HUES64 (cell line): ENCODE data around the gene EFS.

ENCODE experiments used
- H3K27ac ChIP-seq: 2 replicates; pipeline ENCODE4 v1.7.0; 2013; ENCODE audit warnings: low read depth, low read length, inconsistent platforms
- H3K27me3 ChIP-seq: 2 replicates; pipeline ENCODE4 v1.6.1; 2013; ENCODE audit warnings: mild to moderate bottlenecking, low read length; ENCODE audit not compliant: insufficient read depth
- H3K36me3 ChIP-seq: 2 replicates; pipeline ENCODE4 v1.6.1; 2013; ENCODE audit warnings: mild to moderate bottlenecking, low read length; ENCODE audit not compliant: insufficient read depth
- H3K4me1 ChIP-seq: 2 replicates; pipeline ENCODE4 v1.6.1; 2013; ENCODE audit warnings: mild to moderate bottlenecking, low read length, moderate library complexity; ENCODE audit not compliant: insufficient read depth
- H3K4me3 ChIP-seq: 2 replicates; pipeline ENCODE4 v1.5.1; 2013; ENCODE audit warnings: mild to moderate bottlenecking, low read length, moderate library complexity
- H3K9ac ChIP-seq: 2 replicates; pipeline ENCODE4 v1.6.1; 2013; ENCODE audit warnings: mild to moderate bottlenecking, low read depth, low read length
- H3K9me3 ChIP-seq: 2 replicates; pipeline ENCODE4 v1.6.1; 2013; ENCODE audit warnings: low read depth, low read length; ENCODE audit not compliant: insufficient read depth
- WGBS: fragments of 150-250, 120-280 bp; methylation state at CpG from one replicate; pipeline ENCODE4 v1.1.7; 2013; ENCODE audit warnings: missing lambda C conversion rate; 5-methylcytosine and 5-hydroxymethylcytosine counted together

The EFS gene

DNA sequence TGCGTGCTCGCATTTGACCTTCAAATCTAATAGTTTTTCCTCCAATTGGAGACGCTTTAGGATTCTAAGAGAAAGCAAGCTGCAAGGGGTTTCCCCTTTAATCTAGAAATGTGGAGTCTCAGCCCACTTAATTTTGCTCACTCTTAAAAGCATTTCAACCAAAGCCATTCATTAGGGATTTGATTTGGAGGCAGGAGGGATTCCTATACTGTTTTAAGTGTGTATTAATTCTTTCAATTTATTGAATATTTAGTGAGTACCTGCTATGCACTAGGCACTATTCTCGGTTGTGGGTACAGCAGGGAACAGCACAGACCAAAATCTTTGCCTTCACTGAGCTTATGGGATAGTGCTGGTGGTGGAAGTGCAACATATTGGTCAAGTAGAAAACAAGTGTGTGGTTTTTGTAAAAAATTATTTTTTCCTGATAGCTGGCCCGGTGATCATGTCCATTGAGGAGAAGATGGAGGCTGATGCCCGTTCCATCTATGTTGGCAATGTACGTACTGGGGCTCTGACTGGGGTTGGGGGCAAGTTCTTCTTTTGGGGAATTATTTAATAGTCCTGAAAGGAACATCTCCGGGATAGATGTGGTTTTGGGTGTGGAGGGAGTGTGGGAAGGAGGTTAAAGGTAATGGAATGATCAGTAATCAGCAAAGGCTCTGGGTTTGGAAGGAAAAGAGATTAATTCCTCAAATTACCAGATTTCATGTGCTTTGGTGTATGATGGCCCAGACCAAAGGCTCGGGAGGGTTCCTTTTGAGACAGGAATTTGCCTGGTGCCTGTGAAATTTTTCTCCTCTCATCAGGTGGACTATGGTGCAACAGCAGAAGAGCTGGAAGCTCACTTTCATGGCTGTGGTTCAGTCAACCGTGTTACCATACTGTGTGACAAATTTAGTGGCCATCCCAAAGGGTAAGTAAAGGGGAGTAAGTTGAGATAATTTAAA is 42.1 kb downstream of the EFS start:
- H3K36me3 ChIP-seq: peaks cover 38% of the 10 kb centered on the region
- WGBS: 56% methylated on average over 10 of the region's 10 CpGs
- H3K4me3 ChIP-seq: peak overlapping the region; percentile 99
- peaks cover 10% of the 10 kb centered on the region for H3K4me1 ChIP-seq
- peak overlapping the region; percentile 98 for H3K9ac ChIP-seq
- 0 out of 2 replicates have a peak overlapping the region, but pooled peaks have one; percentile 20 for H3K27ac ChIP-seq
- H3K9me3 ChIP-seq: no peaks in the 10 kb centered on the region
- no peaks in the 10 kb centered on the region for H3K27me3 ChIP-seq

DNA sequence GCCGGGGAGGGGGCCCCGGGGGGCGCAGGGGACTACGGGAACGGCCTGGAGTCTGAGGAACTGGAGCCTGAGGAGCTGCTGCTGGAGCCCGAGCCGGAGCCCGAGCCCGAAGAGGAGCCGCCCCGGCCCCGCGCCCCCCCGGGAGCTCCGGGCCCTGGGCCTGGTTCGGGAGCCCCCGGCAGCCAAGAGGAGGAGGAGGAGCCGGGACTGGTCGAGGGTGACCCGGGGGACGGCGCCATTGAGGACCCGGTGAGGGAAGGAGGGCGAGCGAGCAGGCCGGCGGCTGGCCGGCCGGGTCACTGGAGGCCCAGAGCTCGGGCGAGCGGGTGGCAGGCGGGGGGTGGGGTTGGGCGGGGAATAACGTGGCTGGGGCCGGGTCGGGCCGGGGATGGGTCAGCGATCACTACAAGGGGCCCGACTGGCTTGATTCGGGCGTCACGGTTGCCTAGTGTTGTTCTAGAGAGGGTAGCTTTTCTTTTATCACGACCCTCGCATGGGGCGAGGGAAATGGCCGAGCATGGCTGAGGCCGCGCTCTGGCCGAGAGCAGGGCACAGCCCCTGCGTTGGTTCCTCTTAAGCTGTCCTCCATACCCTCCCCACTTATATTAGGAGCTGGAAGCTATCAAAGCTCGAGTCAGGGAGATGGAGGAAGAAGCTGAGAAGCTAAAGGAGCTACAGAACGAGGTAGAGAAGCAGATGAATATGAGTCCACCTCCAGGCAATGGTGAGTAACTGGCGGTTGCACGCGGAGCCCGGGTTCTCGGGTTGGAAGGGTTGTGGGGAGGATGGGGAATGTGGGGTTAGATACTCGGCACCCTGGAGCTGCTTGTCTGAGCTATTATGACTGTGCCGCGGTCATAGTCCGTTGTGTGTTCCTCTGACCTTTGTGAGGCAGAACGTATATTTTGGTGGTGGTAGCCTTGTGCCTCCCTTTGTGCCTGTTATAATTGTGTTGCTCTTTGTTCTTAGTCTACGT is 43.1 kb downstream of the EFS start:
- peaks cover 10% of the 10 kb centered on the region for H3K4me1 ChIP-seq
- peak overlapping the region; percentile 99 for H3K4me3 ChIP-seq
- H3K27me3 ChIP-seq: no peaks in the 10 kb centered on the region
- no peaks in the 10 kb centered on the region for H3K9me3 ChIP-seq
- H3K27ac ChIP-seq: peak overlapping the region; percentile 97
- H3K9ac ChIP-seq: peak overlapping the region; percentile 98
- peaks cover 38% of the 10 kb centered on the region for H3K36me3 ChIP-seq
- under 1% methylated on average over 63 of the region's 64 CpGs for WGBS

DNA sequence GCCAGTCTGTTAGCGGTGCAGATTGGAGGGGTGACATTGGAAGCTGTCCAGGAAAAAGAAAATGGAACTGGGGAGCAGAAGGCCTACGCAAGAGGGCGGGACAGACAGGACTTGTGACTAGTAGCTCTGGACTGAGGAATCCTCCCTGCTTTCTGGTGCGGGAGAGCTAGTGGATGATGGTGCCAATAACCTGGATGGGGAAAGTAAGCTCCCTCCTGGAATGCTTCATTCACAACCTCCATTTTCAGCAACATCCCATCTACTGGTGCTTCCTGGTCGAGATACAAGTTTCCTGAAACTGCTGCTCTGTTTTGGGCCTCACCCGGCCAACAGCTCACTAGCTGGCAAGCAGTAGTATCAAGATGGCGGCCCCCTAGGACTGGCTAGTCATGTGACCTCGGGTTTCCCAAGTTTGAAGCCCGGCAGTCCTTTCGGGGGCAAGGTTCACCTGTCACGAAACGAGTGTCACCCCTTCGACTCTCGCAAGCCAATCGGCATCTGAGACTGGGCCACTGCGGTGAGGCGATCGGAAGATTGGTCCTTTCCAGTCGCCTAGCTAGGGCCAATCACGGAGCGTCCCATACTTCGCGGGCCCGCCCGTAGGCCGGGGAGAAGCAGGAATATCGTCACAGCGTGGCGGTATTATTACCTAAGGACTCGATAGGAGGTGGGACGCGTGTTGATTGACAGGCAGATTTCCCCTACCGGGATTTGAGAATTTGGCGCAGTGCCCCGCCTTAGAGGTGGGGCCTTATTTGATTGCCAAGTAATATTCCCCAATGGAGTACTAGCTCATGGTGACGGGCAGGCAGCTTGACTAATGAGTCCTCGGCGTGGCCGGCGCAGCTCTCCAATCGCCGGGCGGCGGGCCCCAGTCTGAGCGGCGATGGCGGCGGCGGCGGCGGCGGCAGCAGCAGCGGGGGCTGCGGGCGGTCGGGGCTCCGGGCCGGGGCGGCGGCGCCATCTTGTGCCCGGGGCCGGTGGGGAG is 44.1 kb downstream of the EFS start, which contains the start of gene PABPN1:
PABPN1 (plus strand) TSS at position 874 of the 988 bp plus-strand sequence; CDS start at position 887, 13 bp downstream.
- 5% methylated on average over 63 of the region's 63 CpGs for WGBS
- Histone ChIP-seq H3K27me3 (no peaks in the 10 kb centered on the region), H3K27ac (peak within 1 kb of the TSS; percentile 97), H3K4me3 (peak within 1 kb of the TSS; percentile 99), H3K4me1 (peaks cover 10% of the 10 kb centered on the region), H3K9me3 (no peaks in the 10 kb centered on the region), H3K36me3 (peaks cover 34% of the 10 kb centered on the region), H3K9ac (peak within 1 kb of the TSS; percentile 98)

DNA sequence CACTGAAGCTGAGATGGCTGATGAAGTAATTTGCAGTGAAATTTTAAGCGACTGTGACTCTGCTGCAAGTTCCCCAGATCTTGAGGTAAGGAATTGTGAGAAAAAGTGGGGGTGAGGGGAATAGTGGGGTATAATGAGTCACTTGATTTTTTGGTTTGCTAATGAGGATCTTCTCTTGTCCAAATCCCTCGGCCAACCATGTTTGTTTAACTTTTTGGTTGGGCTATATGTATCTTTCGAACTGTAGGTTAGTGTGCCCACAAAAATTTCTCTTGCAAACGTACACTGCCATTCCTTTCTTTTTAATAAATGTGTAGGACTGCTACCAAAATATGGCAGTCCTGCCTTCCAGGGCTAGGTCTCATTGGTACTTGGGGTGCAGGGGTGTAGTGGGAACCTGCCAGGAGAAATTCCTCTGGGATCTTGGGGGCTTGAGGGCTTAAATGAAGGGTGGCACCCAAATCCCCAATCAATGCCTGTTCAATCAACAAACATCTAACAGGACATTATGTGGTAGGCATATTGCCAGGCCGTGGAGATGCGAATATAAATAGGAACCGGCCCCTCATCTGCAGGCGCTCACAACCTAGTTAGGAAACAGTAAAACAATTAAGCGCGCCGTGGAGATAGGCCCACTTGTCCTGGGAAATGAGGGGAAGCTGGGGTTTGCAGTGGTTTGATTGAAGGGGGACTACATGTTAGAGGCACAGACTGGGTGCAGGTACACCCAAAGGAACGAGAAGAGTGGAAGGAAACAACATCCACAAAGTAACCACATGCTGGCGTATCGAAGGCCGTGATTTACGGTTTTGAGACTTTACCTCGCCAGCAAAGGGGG is 45.0 kb downstream of the EFS start:
- no peaks in the 10 kb centered on the region for H3K9me3 ChIP-seq
- peaks cover 29% of the 10 kb centered on the region for H3K36me3 ChIP-seq
- H3K27me3 ChIP-seq: no peaks in the 10 kb centered on the region
- WGBS: 96% methylated on average over 17 of the region's 17 CpGs
- peak overlapping the region; percentile 93 for H3K27ac ChIP-seq
- peak overlapping the region; percentile 74 for H3K9ac ChIP-seq
- peak overlapping the region; percentile 56 for H3K4me3 ChIP-seq
- peaks cover 10% of the 10 kb centered on the region for H3K4me1 ChIP-seq

DNA sequence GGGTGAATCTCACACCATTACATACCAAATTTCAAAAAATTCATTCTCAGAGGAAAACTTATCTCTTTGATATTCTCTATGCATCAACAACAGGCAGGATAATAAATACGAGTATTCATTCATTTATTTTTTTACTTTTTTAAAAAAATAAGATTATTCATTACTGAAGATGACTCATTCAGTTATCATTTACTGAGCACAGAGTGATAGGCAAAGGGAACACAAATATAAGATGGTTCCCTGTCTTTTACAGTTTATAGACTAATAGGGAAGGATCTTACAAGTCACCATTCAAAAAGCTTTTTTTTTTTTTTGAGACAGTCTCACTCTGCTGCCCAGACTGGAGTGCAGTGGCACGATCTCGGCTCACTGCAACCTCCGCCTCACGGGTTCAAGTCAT is 48.7 kb downstream of the EFS start:
- no peaks in the 10 kb centered on the region for H3K9me3 ChIP-seq
- no peak overlapping the region for H3K9ac ChIP-seq
- WGBS: 98% methylated on average over 4 of the region's 5 CpGs
- peaks cover 9% of the 10 kb centered on the region; the same call in 1 of the 2 replicates for H3K36me3 ChIP-seq
- H3K27me3 ChIP-seq: no peaks in the 10 kb centered on the region
- H3K27ac ChIP-seq: no peak overlapping the region
- H3K4me1 ChIP-seq: peaks cover 10% of the 10 kb centered on the region; the same call in 1 of the 2 replicates
- no peak overlapping the region for H3K4me3 ChIP-seq

DNA sequence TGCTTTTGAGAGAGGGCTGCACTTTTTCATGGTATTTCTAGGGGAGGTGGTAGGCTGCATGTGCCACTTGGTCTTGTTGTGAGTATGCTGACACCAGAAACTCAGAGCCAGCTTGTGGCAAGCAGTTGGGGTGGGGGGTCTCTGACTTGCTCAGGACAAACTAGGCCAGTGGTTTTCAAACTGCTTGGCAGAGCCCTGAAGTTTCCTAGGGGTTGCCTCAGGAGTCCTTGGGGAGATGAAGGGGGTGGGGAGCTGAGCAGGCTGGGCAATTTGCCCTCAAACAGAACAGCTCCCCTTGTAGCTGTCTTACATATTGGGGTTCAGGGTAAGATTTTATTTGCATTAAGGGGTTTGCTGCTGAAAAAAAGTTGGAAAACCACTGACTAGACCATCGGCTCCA is 54.4 kb downstream of the EFS start:
- H3K27ac ChIP-seq: no peak overlapping the region
- H3K9ac ChIP-seq: no peak overlapping the region
- no peaks in the 10 kb centered on the region for H3K27me3 ChIP-seq
- 88% methylated on average over 1 of the region's 1 CpG for WGBS
- H3K9me3 ChIP-seq: no peaks in the 10 kb centered on the region
- H3K4me3 ChIP-seq: no peak overlapping the region
- H3K4me1 ChIP-seq: peaks cover 6% of the 10 kb centered on the region; the same call in 1 of the 2 replicates
- peaks cover 31% of the 10 kb centered on the region for H3K36me3 ChIP-seq

DNA sequence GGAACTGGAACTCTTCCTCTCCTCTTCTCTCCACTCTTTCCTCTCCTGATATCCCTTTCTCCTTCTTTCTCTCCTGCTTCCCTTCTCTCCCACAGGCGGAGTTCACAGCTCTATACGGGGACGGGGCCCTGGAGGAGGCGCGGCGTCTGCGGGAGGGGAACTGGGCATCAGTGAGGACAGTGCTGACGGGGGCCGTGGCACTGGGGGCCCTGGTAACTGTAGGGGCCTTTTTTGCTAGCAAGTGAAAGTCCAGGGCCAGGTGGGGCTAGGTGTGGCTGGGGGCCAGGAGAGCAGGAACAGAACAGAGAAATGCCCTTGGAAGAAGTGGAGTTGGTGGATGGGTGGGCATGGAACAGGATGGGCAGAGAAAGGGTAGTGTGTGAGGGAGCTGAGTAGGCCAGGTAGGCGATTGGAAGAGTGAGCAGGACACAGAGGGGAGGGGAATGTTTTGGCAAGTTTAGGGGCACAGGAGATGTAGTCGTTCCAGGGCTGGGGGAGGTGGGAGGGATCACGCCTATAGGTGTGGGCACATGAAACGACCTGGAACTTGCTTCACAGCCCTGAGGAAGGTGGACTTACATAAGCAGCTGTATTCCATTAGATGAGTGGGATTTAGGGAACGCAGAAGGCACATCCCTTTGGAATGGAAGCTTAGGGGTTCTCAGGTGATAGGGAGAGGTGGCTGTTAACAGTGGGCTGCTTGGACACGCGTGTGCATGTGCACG is 56.1 kb downstream of the EFS start:
- Histone ChIP-seq H3K9me3 (no peaks in the 10 kb centered on the region), H3K4me3 (no peak overlapping the region), H3K9ac (no peak overlapping the region), H3K27me3 (peaks cover 10% of the 10 kb centered on the region), H3K4me1 (peaks cover 6% of the 10 kb centered on the region; the same call in 1 of the 2 replicates), H3K27ac (no peak overlapping the region), H3K36me3 (peaks cover 27% of the 10 kb centered on the region)
- WGBS: 95% methylated on average over 17 of the region's 17 CpGs

DNA sequence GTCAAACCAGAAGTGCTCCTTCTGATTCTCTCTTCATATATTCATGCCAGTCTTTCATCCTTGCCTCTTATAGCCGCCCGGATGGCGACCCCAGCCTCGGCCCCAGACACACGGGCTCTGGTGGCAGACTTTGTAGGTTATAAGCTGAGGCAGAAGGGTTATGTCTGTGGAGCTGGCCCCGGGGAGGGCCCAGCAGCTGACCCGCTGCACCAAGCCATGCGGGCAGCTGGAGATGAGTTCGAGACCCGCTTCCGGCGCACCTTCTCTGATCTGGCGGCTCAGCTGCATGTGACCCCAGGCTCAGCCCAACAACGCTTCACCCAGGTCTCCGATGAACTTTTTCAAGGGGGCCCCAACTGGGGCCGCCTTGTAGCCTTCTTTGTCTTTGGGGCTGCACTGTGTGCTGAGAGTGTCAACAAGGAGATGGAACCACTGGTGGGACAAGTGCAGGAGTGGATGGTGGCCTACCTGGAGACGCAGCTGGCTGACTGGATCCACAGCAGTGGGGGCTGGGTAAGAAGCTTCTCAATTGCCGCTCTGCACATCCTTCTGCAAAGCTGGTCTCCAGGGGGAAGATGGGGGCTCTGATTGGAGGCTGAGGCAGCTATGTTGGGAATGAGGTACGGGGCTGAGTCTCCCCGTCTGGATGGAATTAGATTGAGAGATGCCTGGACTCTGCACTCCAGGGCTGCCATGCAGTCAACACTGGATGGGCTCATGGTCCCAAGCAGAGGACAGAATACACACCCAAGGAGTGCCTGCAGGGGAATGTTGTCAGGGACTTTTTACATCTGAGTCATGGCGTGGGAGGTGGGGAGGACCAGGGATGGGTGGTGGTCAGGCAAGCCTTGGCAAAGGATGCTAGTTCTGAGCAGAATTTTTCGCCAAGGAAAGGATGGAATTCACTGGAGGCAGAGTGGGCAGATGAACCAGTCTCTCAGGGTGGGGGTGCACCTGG is 57.0 kb downstream of the EFS start:
- no peak overlapping the region for H3K9ac ChIP-seq
- H3K9me3 ChIP-seq: no peaks in the 10 kb centered on the region
- peaks cover 18% of the 10 kb centered on the region for H3K27me3 ChIP-seq
- H3K4me1 ChIP-seq: peaks cover 6% of the 10 kb centered on the region; the same call in 1 of the 2 replicates
- H3K27ac ChIP-seq: no peak overlapping the region
- WGBS: 91% methylated on average over 22 of the region's 22 CpGs
- peak overlapping the region; percentile 84 for H3K4me3 ChIP-seq
- H3K36me3 ChIP-seq: peaks cover 27% of the 10 kb centered on the region
